ENCODE results near the gene LCN15. TPM values are rescaled to one million over a fixed set of nuclear protein-coding genes. Genes with fewer than 3 reads are reported as not detected.

LCN15 gene
- total RNA-seq, 1 donor from 2014 or later, result not detected

GRCh38 chr9:136751814-136752213 is 12.5 kb downstream of the LCN15 start:
- Histone ChIP-seq H3K9me3 (ENCODE audit: insufficient read depth, low read depth, low read length) (peaks cover 10% of the 10 kb centered on the region), H3K79me2 (ENCODE audit: insufficient read depth, low read length) (no peaks in the 10 kb centered on the region), H3K27me3 (ENCODE audit: insufficient read depth, low read length) (peaks cover 3% of the 10 kb centered on the region), H3K27ac (ENCODE audit: low read depth, low read length) (no peak overlapping the region), H3K4me3 (ENCODE audit: insufficient read depth, low read depth, low read length) (no peak overlapping the region), H4K20me1 (ENCODE audit: insufficient read depth, low read length) (no peaks in the 10 kb centered on the region), H3K4me2 (ENCODE audit: low read length) (no peak overlapping the region), H2AFZ (ENCODE audit: low read depth, low read length) (no peak overlapping the region), H3K36me3 (ENCODE audit: insufficient read depth, low read length) (no peaks in the 10 kb centered on the region), H3K9ac (ENCODE audit: low read length) (no peak overlapping the region), H3K4me1 (ENCODE audit: insufficient read depth, low read length) (no peaks in the 10 kb centered on the region)
- Mint-ChIP-seq H3K4me3 (ENCODE audit: unreplicated experiment) (no peak overlapping the region), H3K9me3 (ENCODE audit: unreplicated experiment) (peaks cover 19% of the 10 kb centered on the region), H3K36me3 (ENCODE audit: low read depth, unreplicated experiment) (peaks cover 5% of the 10 kb centered on the region), H3K27ac (ENCODE audit: unreplicated experiment) (no peak overlapping the region), H3K4me1 (ENCODE audit: low read depth, unreplicated experiment) (no peaks in the 10 kb centered on the region), H3K27me3 (ENCODE audit: low read depth, unreplicated experiment) (peaks cover 14% of the 10 kb centered on the region)
- TF ChIP-seq CTCF (IDR thresholded peaks at IDR 0.05; ENCODE audit: insufficient read depth, low read depth, low read length), result no peak
- TF ChIP-seq EZH2 (IDR thresholded peaks at IDR 0.05; ENCODE audit: insufficient read depth, low read length), result no peak
- FAIRE-seq, result no peak
- no peak for DNase-seq (ENCODE audit: low read depth)

- no peak for FAIRE-seq
- H3K27ac Mint-ChIP-seq (ENCODE audit: unreplicated experiment), result no peak overlapping the region
- Histone ChIP-seq H3K79me2 (ENCODE audit: insufficient read depth, low read length) (no peaks in the 10 kb centered on the region), H2AFZ (ENCODE audit: low read depth, low read length) (no peak overlapping the region), H3K4me3 (ENCODE audit: insufficient read depth, low read depth, low read length) (no peak overlapping the region), H3K9ac (ENCODE audit: low read length) (no peak overlapping the region), H3K27ac (ENCODE audit: low read depth, low read length) (no peak overlapping the region), H3K4me2 (ENCODE audit: low read length) (no peak overlapping the region), H3K36me3 (ENCODE audit: insufficient read depth, low read length) (no peaks in the 10 kb centered on the region), H4K20me1 (ENCODE audit: insufficient read depth, low read length) (no peaks in the 10 kb centered on the region), H3K27me3 (ENCODE audit: insufficient read depth, low read length) (peaks cover 3% of the 10 kb centered on the region), H3K4me1 (ENCODE audit: insufficient read depth, low read length) (no peaks in the 10 kb centered on the region), H3K9me3 (ENCODE audit: insufficient read depth, low read depth, low read length) (peaks cover 7% of the 10 kb centered on the region)
- H3K4me3 Mint-ChIP-seq (ENCODE audit: unreplicated experiment), result no peak overlapping the region
- H3K4me1 Mint-ChIP-seq (ENCODE audit: low read depth, unreplicated experiment), result no peaks in the 10 kb centered on the region
- TF ChIP-seq CTCF (IDR thresholded peaks at IDR 0.05; ENCODE audit: insufficient read depth, low read depth, low read length), result no peak
- no peak for TF ChIP-seq EZH2 (IDR thresholded peaks at IDR 0.05; ENCODE audit: insufficient read depth, low read length)
- H3K36me3 Mint-ChIP-seq (ENCODE audit: low read depth, unreplicated experiment), result peaks cover 5% of the 10 kb centered on the region
- no peak for DNase-seq (ENCODE audit: low read depth)
- peaks cover 14% of the 10 kb centered on the region for H3K27me3 Mint-ChIP-seq (ENCODE audit: low read depth, unreplicated experiment)
- peaks cover 17% of the 10 kb centered on the region for H3K9me3 Mint-ChIP-seq (ENCODE audit: unreplicated experiment)
These were observed 13.1 kb downstream of the LCN15 start for GRCh38 chr9:136751244-136751643.

GRCh38 chr9:136750526-136750925 is 13.8 kb downstream of the LCN15 start:
- DNase-seq (ENCODE audit: low read depth) (no peak), FAIRE-seq (no peak)
- peaks cover 5% of the 10 kb centered on the region for H3K36me3 Mint-ChIP-seq (ENCODE audit: low read depth, unreplicated experiment)
- no peak overlapping the region for H3K27ac ChIP-seq (ENCODE audit: low read depth, low read length)
- no peak for TF ChIP-seq EZH2 (IDR thresholded peaks at IDR 0.05; ENCODE audit: insufficient read depth, low read length)
- no peak for TF ChIP-seq CTCF (IDR thresholded peaks at IDR 0.05; ENCODE audit: insufficient read depth, low read depth, low read length)
- H4K20me1 ChIP-seq (ENCODE audit: insufficient read depth, low read length), result no peaks in the 10 kb centered on the region
- H3K27me3 ChIP-seq (ENCODE audit: insufficient read depth, low read length), result peaks cover 3% of the 10 kb centered on the region
- no peak overlapping the region for H3K27ac Mint-ChIP-seq (ENCODE audit: unreplicated experiment)
- H3K36me3 ChIP-seq (ENCODE audit: insufficient read depth, low read length), result no peaks in the 10 kb centered on the region
- H2AFZ ChIP-seq (ENCODE audit: low read depth, low read length), result no peak overlapping the region
- H3K9me3 Mint-ChIP-seq (ENCODE audit: unreplicated experiment), result peaks cover 14% of the 10 kb centered on the region
- peaks cover 3% of the 10 kb centered on the region for H3K9me3 ChIP-seq (ENCODE audit: insufficient read depth, low read depth, low read length)
- no peaks in the 10 kb centered on the region for H3K4me1 Mint-ChIP-seq (ENCODE audit: low read depth, unreplicated experiment)
- H3K4me2 ChIP-seq (ENCODE audit: low read length), result no peak overlapping the region
- H3K4me1 ChIP-seq (ENCODE audit: insufficient read depth, low read length), result no peaks in the 10 kb centered on the region
- no peak overlapping the region for H3K9ac ChIP-seq (ENCODE audit: low read length)
- no peak overlapping the region for H3K4me3 ChIP-seq (ENCODE audit: insufficient read depth, low read depth, low read length)
- peaks cover 16% of the 10 kb centered on the region for H3K27me3 Mint-ChIP-seq (ENCODE audit: low read depth, unreplicated experiment)
- no peak overlapping the region for H3K4me3 Mint-ChIP-seq (ENCODE audit: unreplicated experiment)
- H3K79me2 ChIP-seq (ENCODE audit: insufficient read depth, low read length), result no peaks in the 10 kb centered on the region

All from astrocyte (in vitro differentiated cells and primary cell).